ENCODE results near the gene INSRR. TPM values are rescaled to one million over a fixed set of nuclear protein-coding genes. Genes with fewer than 3 reads are reported as not detected.

Gene INSRR
- total and polyA plus RNA-seq, 9 of the 15 experiments (the other 6 are each of a cell fraction or from before 2014, with no cell fraction given) = 0.03 to 0.18 (median 0.06) TPM; not detected in 3

DNA sequence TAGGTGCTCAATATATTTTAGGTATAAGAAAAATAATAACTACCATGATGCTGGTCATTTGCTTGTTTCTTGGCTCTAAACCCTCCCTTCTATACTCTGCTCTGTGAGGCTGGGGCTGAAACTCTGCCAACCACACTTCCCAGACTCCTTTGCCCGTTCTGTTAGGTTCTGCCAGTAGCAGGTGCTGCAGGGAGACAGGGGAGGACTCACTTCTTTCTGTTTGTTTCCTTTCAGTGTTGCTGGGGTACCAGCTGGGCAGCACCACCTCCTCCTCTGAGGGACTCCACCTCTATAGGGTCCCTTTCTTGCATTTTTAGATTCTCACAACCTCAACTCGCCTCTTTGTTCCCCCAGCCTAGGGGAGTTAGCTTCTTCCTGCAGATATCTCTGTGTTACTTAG lies 25.3 kb downstream of the INSRR start:
- no peak for TF ChIP-seq NCOA1 (IDR thresholded peaks at IDR 0.05; ENCODE audit: low read depth)
- TF ChIP-seq, protein P1, sequence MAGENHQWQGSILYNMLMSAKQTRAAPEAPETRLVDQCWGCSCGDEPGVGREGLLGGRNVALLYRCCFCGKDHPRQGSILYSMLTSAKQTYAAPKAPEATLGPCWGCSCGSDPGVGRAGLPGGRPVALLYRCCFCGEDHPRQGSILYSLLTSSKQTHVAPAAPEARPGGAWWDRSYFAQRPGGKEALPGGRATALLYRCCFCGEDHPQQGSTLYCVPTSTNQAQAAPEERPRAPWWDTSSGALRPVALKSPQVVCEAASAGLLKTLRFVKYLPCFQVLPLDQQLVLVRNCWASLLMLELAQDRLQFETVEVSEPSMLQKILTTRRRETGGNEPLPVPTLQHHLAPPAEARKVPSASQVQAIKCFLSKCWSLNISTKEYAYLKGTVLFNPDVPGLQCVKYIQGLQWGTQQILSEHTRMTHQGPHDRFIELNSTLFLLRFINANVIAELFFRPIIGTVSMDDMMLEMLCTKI (IDR thresholded peaks at IDR 0.05; ENCODE audit: partially characterized antibody) = no peak
- TF ChIP-seq ZNF644 (tag; IDR thresholded peaks at IDR 0.05; ENCODE audit: low read depth) = no peak
- no peak for TF ChIP-seq CBX5 (IDR thresholded peaks at IDR 0.05; ENCODE audit: borderline replicate concordance, low read depth)
- no peak for TF ChIP-seq KDM2B (CRISPR knock-in tag; IDR thresholded peaks at IDR 0.05)
- TF ChIP-seq NFE2 (IDR thresholded peaks at IDR 0.05; ENCODE audit: low read depth) = no peak
- TF ChIP-seq FOXK1 (CRISPR knock-in tag; IDR thresholded peaks at IDR 0.05; ENCODE audit: borderline replicate concordance) = no peak
- TF ChIP-seq HNRNPH1 (optimal IDR thresholded peaks at IDR 0.05; ENCODE audit: low read depth, low read length) = no peak
- TF ChIP-seq BRCA1 (IDR thresholded peaks at IDR 0.05) = no peak
- no peak for TF ChIP-seq BRCA1 (CRISPR knock-in tag; IDR thresholded peaks at IDR 0.05)
- TF ChIP-seq GTF2F1 (IDR thresholded peaks at IDR 0.05; ENCODE audit: low read depth, low read length) = no peak
- TF ChIP-seq SMARCE1 (IDR thresholded peaks at IDR 0.05) = no peak
- TF ChIP-seq NCOA2 (IDR thresholded peaks at IDR 0.05; ENCODE audit: partially characterized antibody in 2 of 2) = no peak
- TF ChIP-seq, protein P2, sequence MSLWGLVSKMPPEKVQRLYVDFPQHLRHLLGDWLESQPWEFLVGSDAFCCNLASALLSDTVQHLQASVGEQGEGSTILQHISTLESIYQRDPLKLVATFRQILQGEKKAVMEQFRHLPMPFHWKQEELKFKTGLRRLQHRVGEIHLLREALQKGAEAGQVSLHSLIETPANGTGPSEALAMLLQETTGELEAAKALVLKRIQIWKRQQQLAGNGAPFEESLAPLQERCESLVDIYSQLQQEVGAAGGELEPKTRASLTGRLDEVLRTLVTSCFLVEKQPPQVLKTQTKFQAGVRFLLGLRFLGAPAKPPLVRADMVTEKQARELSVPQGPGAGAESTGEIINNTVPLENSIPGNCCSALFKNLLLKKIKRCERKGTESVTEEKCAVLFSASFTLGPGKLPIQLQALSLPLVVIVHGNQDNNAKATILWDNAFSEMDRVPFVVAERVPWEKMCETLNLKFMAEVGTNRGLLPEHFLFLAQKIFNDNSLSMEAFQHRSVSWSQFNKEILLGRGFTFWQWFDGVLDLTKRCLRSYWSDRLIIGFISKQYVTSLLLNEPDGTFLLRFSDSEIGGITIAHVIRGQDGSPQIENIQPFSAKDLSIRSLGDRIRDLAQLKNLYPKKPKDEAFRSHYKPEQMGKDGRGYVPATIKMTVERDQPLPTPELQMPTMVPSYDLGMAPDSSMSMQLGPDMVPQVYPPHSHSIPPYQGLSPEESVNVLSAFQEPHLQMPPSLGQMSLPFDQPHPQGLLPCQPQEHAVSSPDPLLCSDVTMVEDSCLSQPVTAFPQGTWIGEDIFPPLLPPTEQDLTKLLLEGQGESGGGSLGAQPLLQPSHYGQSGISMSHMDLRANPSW (CRISPR knock-in tag; IDR thresholded peaks at IDR 0.05) = no peak
- TF ChIP-seq SMAD4 (CRISPR knock-in tag; conservative IDR thresholded peaks at IDR 0.05) = no peak
- TF ChIP-seq E2F3 (CRISPR knock-in tag; IDR thresholded peaks at IDR 0.05) = no peak
- TF ChIP-seq HDAC2 (IDR thresholded peaks at IDR 0.05) = no peak
- H3K9me3 ChIP-seq (replicated peaks; ENCODE audit: control insufficient read depth, insufficient read depth, low read depth, low read length) = no peaks in the 10 kb centered on the region
- no peaks in the 10 kb centered on the region for H4K20me1 ChIP-seq (replicated peaks; ENCODE audit: control insufficient read depth, insufficient read depth, low read length)
- H3K9ac ChIP-seq (ENCODE audit: insufficient read depth in 1 of 2, low read depth in 2 of 2, low read length in 2 of 2) = no peak overlapping the region
- ChIA-PET POLR2A (no interaction called here), CTCF (ENCODE audit: low intra/inter-chr PET ratio) (interaction anchor here (0.7 kb wide), 1 partner anchor 110 kb away, joined by 3 read pairs; no protein-coding TSS in a partner anchor)
- in situ Hi-C loops (cut with MboI) = no loop called here
- no peak overlapping the region for H3K4me2 ChIP-seq (ENCODE audit: insufficient read depth, low read length)
- H3K27me3 ChIP-seq (ENCODE audit: control insufficient read depth in 2 of 2, insufficient read depth in 2 of 2, low read length in 2 of 2) = peaks cover 17 to 22% of the 10 kb centered on the region in 2 experiments; a peak in 4 of 5 replicates
- intact Hi-C loops (cut with micrococcal nuclease) = loop anchor here (5.0 kb wide), 1 partner anchor 36 kb away; no protein-coding TSS in a partner anchor
- no peaks in the 10 kb centered on the region for H3K36me3 ChIP-seq (ENCODE audit: control insufficient read depth, insufficient read depth, low read length)
- ATAC-seq (no peak), FAIRE-seq (no peak), DNase-seq (ENCODE audit: extremely low read depth in 1 of 4, low spot score in 3 of 4) (no peak)
- H3K4me3 ChIP-seq = no peak overlapping the region
- no TSS peak for BruUV-seq (replicated peaks)
- WGBS (ENCODE audit: insufficient coverage, low coverage, missing lambda C conversion rate) = 0% methylated on average over 2 of the region's 2 CpGs
- no peak overlapping the region for H3K27ac ChIP-seq (ENCODE audit: extremely low read depth, low read depth, low read length)
- H3K4me1 ChIP-seq (replicated peaks in 1 of 2; ENCODE audit: control insufficient read depth in 2 of 2, insufficient read depth in 2 of 2, low read length in 2 of 2) = peaks cover 0 to 7% of the 10 kb centered on the region in 2 experiments; a peak in 3 of 5 replicates
- H3K79me2 ChIP-seq (ENCODE audit: control insufficient read depth, insufficient read depth, low read length) = no peaks in the 10 kb centered on the region
- H3K9me1 ChIP-seq (ENCODE audit: control insufficient read depth, insufficient read depth, low read length) = no peaks in the 10 kb centered on the region
- H2AFZ ChIP-seq (ENCODE audit: low read depth, low read length) = no peak overlapping the region

Measured in K562 (cell line).